OCI-LY7 (cell line): ENCODE data around the gene TOP2A. TPM values are rescaled to one million over a fixed set of nuclear protein-coding genes. Genes with fewer than 3 reads are reported as not detected.
A peak's percentile ranks its signal among the peaks of the same experiment; 100 is the strongest.

Source experiments
- BruUV-seq: library from RNA; stranded (reverse); fragments of 400-500 nt; replicated peaks from 2 replicates; lab custom pipeline; 2021; lab: Mats Ljungman, UMichigan
- CTCF ChIA-PET: fragments of 300-600 bp; sonication (Branson Sonifier 250); formaldehyde crosslinking; loops from one replicate; lab custom pipeline; 2022; ENCODE audit warnings: antibody characterized with exemption; ENCODE audit not compliant: unreplicated experiment; lab: Charles Lee
- POLR2A ChIA-PET: fragments of 300-600 bp; sonication (Branson Sonifier 250); formaldehyde crosslinking; loops from one replicate; lab custom pipeline; 2022; ENCODE audit warnings: antibody characterized with exemption; lab: Charles Lee
- DNase-seq: peaks from one replicate; pipeline ENCODE4 v3.0.0-alpha.2; 2015; ENCODE audit warnings: low spot score
- H2AFZ ChIP-seq: fragments of 200-600 bp; sonication (generic), shearing (Covaris generic); 2 replicates; pipeline ENCODE4 v1.6.1; 2014; ENCODE audit warnings: mild to moderate bottlenecking, antibody characterized with exemption, low read length, moderate library complexity
- H3K27ac ChIP-seq: fragments of 200-600 bp; sonication (generic); 2 replicates; pipeline ENCODE4 v1.5.1; 2014; ENCODE audit warnings: mixed run types, low read depth, mild to moderate bottlenecking, moderate library complexity, low read length, inconsistent platforms; ENCODE audit not compliant: poor library complexity, severe bottlenecking
- H3K36me3 ChIP-seq: fragments of 200-600 bp; sonication (generic); 2 replicates; pipeline ENCODE4 v1.6.1; 2014; ENCODE audit warnings: mild to moderate bottlenecking, antibody characterized with exemption, low read length, moderate library complexity, mixed read lengths; ENCODE audit not compliant: insufficient read depth
- H3K4me1 ChIP-seq: fragments of 200-600 bp; sonication (generic); 2 replicates; pipeline ENCODE4 v1.5.1; 2014; ENCODE audit warnings: mild to moderate bottlenecking, low read length; ENCODE audit not compliant: insufficient read depth, poor library complexity, severe bottlenecking
- H3K4me2 ChIP-seq: fragments of 200-600 bp; sonication (generic); 2 replicates; pipeline ENCODE4 v1.6.1; 2014; ENCODE audit warnings: mild to moderate bottlenecking, low read length
- H3K4me3 ChIP-seq: fragments of 200-600 bp; sonication (generic); 2 replicates; pipeline ENCODE4 v1.5.1; 2014; ENCODE audit warnings: mild to moderate bottlenecking, low read depth, low read length; ENCODE audit not compliant: poor library complexity, severe bottlenecking
- H3K79me2 ChIP-seq: fragments of 200-600 bp; sonication (generic); 2 replicates; pipeline ENCODE4 v1.6.1; 2016; ENCODE audit warnings: low read depth, mild to moderate bottlenecking, low read length, moderate library complexity, mixed read lengths; ENCODE audit not compliant: insufficient read depth
- H3K9me2 ChIP-seq: fragments of 200-600 bp; sonication (generic); 2 replicates; pipeline ENCODE4 v1.6.1; 2016; ENCODE audit warnings: mild to moderate bottlenecking, low read length, mixed read lengths; ENCODE audit not compliant: insufficient read depth
- H3K9me3 ChIP-seq: fragments of 200-600 bp; sonication (generic); 2 replicates; pipeline ENCODE4 v1.6.1; 2014; ENCODE audit warnings: mild to moderate bottlenecking, mixed run types, low read length, mixed read lengths
- H4K20me1 ChIP-seq: fragments of 200-600 bp; sonication (generic); 2 replicates; pipeline ENCODE4 v1.6.1; 2014; ENCODE audit warnings: mild to moderate bottlenecking, antibody characterized with exemption, low read length, moderate library complexity, mixed read lengths; ENCODE audit not compliant: insufficient read depth
- EZH2phosphoT487 ChIP-seq: fragments of 200-600 bp; sonication (generic); IDR thresholded peaks from 2 replicates; pipeline ENCODE4 v1.6.1; 2018; ENCODE audit warnings: low read depth, borderline replicate concordance, mild to moderate bottlenecking, mixed run types, antibody characterized with exemption, low read length, moderate library complexity, mixed read lengths
- intact Hi-C: fragments of 100-400 bp; cut with micrococcal nuclease; formaldehyde crosslinking; loops from one replicate; pipeline ENCODE4 v1.10.0; 2022; ENCODE audit not compliant: unreplicated experiment
- total RNA-seq, 2 experiments: library from RNA; depleted of rRNA in 1 of 2; stranded (reverse); fragments of >200 nt in 1 of 2; shearing (Covaris generic) in 1 of 2; gene quantifications; 2 replicates each; pipeline ENCODE4 v1.2.3, GENCODE V29; 2014 to 2022
- TF ChIP-seq, protein P1 (sequence below): fragments of 200-600 bp; sonication (generic); conservative IDR thresholded peaks from 2 replicates; pipeline ENCODE4 v1.5.1; 2014; ENCODE audit warnings: mild to moderate bottlenecking, antibody characterized with exemption, low read length, moderate library complexity, mixed read lengths

TOP2A gene
- total RNA-seq, 2 experiments from 2014 or later: 293 to 340 TPM

DNA sequence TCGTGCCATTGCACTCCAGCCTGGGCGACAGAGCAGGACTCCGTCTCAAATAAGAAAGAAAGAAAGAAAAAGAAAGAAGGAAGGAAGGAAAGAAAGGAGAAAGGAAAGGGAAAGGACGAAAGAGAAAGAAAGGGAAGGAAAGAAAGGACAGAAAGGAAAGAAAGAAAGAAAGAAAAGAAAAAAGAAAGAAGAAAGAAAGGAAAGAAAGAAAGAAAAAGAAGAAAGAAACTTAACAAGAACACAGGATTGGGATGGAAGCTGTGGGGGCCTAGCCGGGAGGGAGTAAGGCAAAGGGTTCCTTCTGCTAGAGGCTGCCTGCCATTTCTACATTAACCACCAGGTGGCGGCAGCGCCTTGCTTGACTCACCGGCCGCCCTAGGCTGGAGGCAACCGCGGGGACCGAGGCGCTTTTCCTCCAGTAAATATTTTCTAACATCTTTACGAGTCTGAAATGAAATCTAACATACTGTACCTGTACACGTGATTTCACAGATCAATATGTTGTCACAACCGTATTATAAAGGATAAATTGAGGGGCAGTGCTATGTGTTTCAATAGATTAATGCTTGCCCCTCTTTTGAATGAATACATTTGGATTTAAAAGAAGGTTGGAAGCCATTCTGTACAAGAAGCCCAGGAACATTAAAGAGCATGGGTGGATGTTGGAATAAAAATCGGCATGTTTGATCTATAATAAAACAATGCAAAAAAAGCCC, 59.2 kb downstream of the TOP2A start:
- ChIA-PET POLR2A (interaction anchor here (0.8 to 1.0 kb wide), 2 partner anchors 51 to 138 kb away, joined by 3 to 6 read pairs; no protein-coding TSS in a partner anchor), CTCF (interaction anchor here (0.8 kb wide), 1 partner anchor 175 kb away, joined by 6 read pairs; no protein-coding TSS in a partner anchor)
- H3K4me2 ChIP-seq: peak overlapping the region; percentile 46
- H4K20me1 ChIP-seq: no peaks in the 10 kb centered on the region
- no peak overlapping the region for H3K27ac ChIP-seq
- no peaks in the 10 kb centered on the region for H3K36me3 ChIP-seq
- intact Hi-C loops: loop anchor here (1.0 to 5.0 kb wide), 4 partner anchors 59 to 202 kb away; partner anchors contain the start of genes IGFBP4 and TOP2A
- H3K9me2 ChIP-seq: no peaks in the 10 kb centered on the region
- peak overlapping the region; percentile 53; the same call in 1 of the 2 replicates for H2AFZ ChIP-seq
- BruUV-seq: no TSS peak
- TF ChIP-seq EZH2phosphoT487: no peak
- TF ChIP-seq, protein P1, sequence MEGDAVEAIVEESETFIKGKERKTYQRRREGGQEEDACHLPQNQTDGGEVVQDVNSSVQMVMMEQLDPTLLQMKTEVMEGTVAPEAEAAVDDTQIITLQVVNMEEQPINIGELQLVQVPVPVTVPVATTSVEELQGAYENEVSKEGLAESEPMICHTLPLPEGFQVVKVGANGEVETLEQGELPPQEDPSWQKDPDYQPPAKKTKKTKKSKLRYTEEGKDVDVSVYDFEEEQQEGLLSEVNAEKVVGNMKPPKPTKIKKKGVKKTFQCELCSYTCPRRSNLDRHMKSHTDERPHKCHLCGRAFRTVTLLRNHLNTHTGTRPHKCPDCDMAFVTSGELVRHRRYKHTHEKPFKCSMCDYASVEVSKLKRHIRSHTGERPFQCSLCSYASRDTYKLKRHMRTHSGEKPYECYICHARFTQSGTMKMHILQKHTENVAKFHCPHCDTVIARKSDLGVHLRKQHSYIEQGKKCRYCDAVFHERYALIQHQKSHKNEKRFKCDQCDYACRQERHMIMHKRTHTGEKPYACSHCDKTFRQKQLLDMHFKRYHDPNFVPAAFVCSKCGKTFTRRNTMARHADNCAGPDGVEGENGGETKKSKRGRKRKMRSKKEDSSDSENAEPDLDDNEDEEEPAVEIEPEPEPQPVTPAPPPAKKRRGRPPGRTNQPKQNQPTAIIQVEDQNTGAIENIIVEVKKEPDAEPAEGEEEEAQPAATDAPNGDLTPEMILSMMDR: peak; percentile 94
- no peaks in the 10 kb centered on the region for H3K79me2 ChIP-seq
- no peak overlapping the region for H3K4me3 ChIP-seq
- no peaks in the 10 kb centered on the region for H3K9me3 ChIP-seq
- DNase-seq: peak; percentile 86
- peaks cover 4% of the 10 kb centered on the region for H3K4me1 ChIP-seq

DNA sequence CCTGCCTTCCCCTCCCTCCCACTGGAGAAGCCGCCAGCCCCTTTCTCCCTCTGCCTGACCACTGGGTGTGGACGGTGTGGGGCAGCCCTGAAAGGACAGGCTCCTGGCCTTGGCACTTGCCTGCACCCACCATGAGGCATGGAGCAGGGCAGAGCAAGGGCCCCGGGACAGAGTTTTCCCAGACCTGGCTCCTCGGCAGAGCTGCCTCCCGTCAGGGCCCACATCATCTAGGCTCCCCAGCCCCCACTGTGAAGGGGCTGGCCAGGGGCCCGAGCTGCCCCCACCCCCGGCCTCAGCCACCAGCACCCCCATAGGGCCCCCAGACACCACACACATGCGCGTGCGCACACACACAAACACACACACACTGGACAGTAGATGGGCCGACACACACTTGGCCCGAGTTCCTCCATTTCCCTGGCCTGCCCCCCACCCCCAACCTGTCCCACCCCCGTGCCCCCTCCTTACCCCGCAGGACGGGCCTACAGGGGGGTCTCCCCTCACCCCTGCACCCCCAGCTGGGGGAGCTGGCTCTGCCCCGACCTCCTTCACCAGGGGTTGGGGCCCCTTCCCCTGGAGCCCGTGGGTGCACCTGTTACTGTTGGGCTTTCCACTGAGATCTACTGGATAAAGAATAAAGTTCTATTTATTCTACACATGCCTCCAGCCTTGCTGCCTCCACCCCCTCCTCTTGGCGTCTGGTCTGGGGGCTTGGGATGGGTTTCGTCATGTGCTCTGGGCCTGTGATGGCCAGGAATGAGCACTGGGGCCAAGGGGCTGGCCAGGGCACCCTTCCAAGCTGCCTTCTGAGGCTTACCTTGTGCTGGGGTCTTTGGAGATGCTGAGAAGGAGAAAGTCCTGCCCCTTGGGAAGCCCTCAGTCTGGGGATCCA, 60.5 kb downstream of the TOP2A start:
- no peak for DNase-seq
- intact Hi-C loops: loop anchor here (5.0 kb wide), 2 partner anchors 60 to 85 kb away; partner anchors contain the start of genes IGFBP4 and TOP2A
- CTCF ChIA-PET: interaction anchor here (0.8 kb wide), 1 partner anchor 176 kb away, joined by 6 read pairs; no protein-coding TSS in a partner anchor
- H3K9me3 ChIP-seq: no peaks in the 10 kb centered on the region
- no TSS peak for BruUV-seq
- no peak overlapping the region for H3K4me2 ChIP-seq
- no peak overlapping the region for H3K27ac ChIP-seq
- H2AFZ ChIP-seq: no peak overlapping the region
- H3K79me2 ChIP-seq: no peaks in the 10 kb centered on the region
- no peaks in the 10 kb centered on the region for H3K9me2 ChIP-seq
- TF ChIP-seq, protein P1: no peak
- no peak for TF ChIP-seq EZH2phosphoT487
- POLR2A ChIA-PET: no interaction called here
- H4K20me1 ChIP-seq: no peaks in the 10 kb centered on the region
- H3K4me3 ChIP-seq: no peak overlapping the region
- no peaks in the 10 kb centered on the region for H3K36me3 ChIP-seq
- H3K4me1 ChIP-seq: peaks cover 8% of the 10 kb centered on the region
